HCT116 (cell line): Measurements from ENCODE around the gene PAX6. TPM values are rescaled to one million over a fixed set of nuclear protein-coding genes. Genes with fewer than 3 reads are reported as not detected.

Experiments used
- ATAC-seq: fragments of 200-7000 bp; cut with Tn5 transposase; 2 replicates; pipeline ENCODE4 v1.9.1; 2020; ENCODE audit warnings: mild to moderate bottlenecking, moderate library complexity
- BruUV-seq: library from RNA; stranded (reverse); fragments of 400-500 nt; replicated peaks from 2 replicates; lab custom pipeline; 2021; lab: Mats Ljungman, UMichigan
- CTCF ChIA-PET: fragments of 300-600 bp; sonication (Branson Sonifier 250); formaldehyde crosslinking; loops from one replicate; lab custom pipeline; 2021; ENCODE audit warnings: antibody characterized with exemption; lab: Charles Lee
- POLR2A ChIA-PET: fragments of 300-600, 350-600 bp; sonication (Branson Sonifier 250); formaldehyde crosslinking; loops from one replicate; lab custom pipeline; 2021; ENCODE audit warnings: antibody characterized with exemption; lab: Charles Lee
- RAD21 ChIA-PET, 2 experiments: fragments of 300-600 bp; sonication (Branson Sonifier 250); formaldehyde crosslinking; loops; one replicate each; lab custom pipeline; 2023; ENCODE audit warnings: low total read pairs in 2 of 2; ENCODE audit not compliant: uncharacterized antibody in 2 of 2, unreplicated experiment in 2 of 2, low non-redundant PET in 1 of 2; lab: Charles Lee
- DNase-seq: peaks from one replicate; pipeline ENCODE4 v3.0.0-alpha.2; 2010; ENCODE audit warnings: low read depth, low spot score
- H2AFZ ChIP-seq: fragments of 200-600 bp; shearing (Covaris generic), sonication (generic); 2 replicates; pipeline ENCODE4 v1.6.1; 2017; ENCODE audit warnings: low read depth, mixed run types, mixed read lengths, antibody characterized with exemption, low read length; ENCODE audit not compliant: poor library complexity, severe bottlenecking
- H3K27ac ChIP-seq: 2 replicates; pipeline ENCODE4 v1.5.1; 2012; ENCODE audit warnings: low read depth, low read length
- H3K27me3 ChIP-seq: fragments of 200-600 bp; sonication (generic); 2 replicates; pipeline ENCODE4 v1.6.1; 2016; ENCODE audit warnings: mixed run types, low read length, mixed read lengths; ENCODE audit not compliant: insufficient read depth
- H3K36me3 ChIP-seq, 2 experiments: fragments of 200-500 bp in 1 of 2; fragments of 200-600 bp in 1 of 2; sonication (Bioruptor generic) in 1 of 2; sonication (generic) in 1 of 2; 2 replicates each; pipeline versions ENCODE4 v1.5.1 to v1.6.1; 2014 to 2016; ENCODE audit warnings: low read length in 2 of 2, inconsistent platforms in 1 of 2, mixed read lengths in 1 of 2, mixed run types in 1 of 2; ENCODE audit not compliant: insufficient read depth in 2 of 2, control insufficient read depth in 1 of 2
- H3K4me1 ChIP-seq, 2 experiments: fragments of 200-600 bp in 1 of 2; sonication (generic) in 1 of 2; 2 replicates each; pipeline versions ENCODE4 v1.5.1 to v1.6.1; 2012 to 2017; ENCODE audit warnings: low read length in 2 of 2, inconsistent platforms in 1 of 2, mild to moderate bottlenecking in 1 of 2, mixed read lengths in 1 of 2, mixed run types in 1 of 2, moderate library complexity in 1 of 2; ENCODE audit not compliant: insufficient read depth in 2 of 2, control insufficient read depth in 1 of 2
- H3K4me2 ChIP-seq: fragments of 200-600 bp; sonication (generic); 2 replicates; pipeline ENCODE4 v1.6.1; 2017; ENCODE audit warnings: mixed run types, low read length, mixed read lengths
- H3K4me3 ChIP-seq, 2 experiments: fragments of 200-600 bp in 1 of 2; sonication (generic) in 1 of 2; replicated peaks in 1 of 2; 2 replicates each; pipeline ENCODE4 v1.5.1; 2011 to 2016; ENCODE audit warnings: low read length in 2 of 2, control low read depth in 1 of 2, low read depth in 1 of 2, mild to moderate bottlenecking in 1 of 2, mixed read lengths in 1 of 2, mixed run types in 1 of 2
- H3K79me2 ChIP-seq: fragments of 200-600 bp; sonication (generic); 2 replicates; pipeline ENCODE4 v1.6.1; 2017; ENCODE audit warnings: mild to moderate bottlenecking, mixed run types, low read length, moderate library complexity, mixed read lengths; ENCODE audit not compliant: insufficient read depth
- H3K9ac ChIP-seq: fragments of 200-600 bp; sonication (generic); 2 replicates; pipeline ENCODE4 v1.6.1; 2016; ENCODE audit warnings: low read length, mixed read lengths
- H3K9me2 ChIP-seq: fragments of 200-600 bp; sonication (generic), shearing (Covaris generic); 2 replicates; pipeline ENCODE4 v1.6.1; 2017; ENCODE audit warnings: mixed run types, mild to moderate bottlenecking, moderate library complexity; ENCODE audit not compliant: insufficient read depth
- H3K9me3 ChIP-seq, 2 experiments: fragments of 200-500 bp in 1 of 2; fragments of 200-600 bp in 1 of 2; sonication (Bioruptor generic) in 1 of 2; sonication (generic) in 1 of 2; 2 replicates each; pipeline ENCODE4 v1.6.1; 2014 to 2017; ENCODE audit warnings: low read length in 2 of 2, mixed read lengths in 2 of 2, inconsistent platforms in 1 of 2, low read depth in 1 of 2, mild to moderate bottlenecking in 1 of 2, mixed run types in 1 of 2, moderate library complexity in 1 of 2; ENCODE audit not compliant: control insufficient read depth in 1 of 2, insufficient read depth in 1 of 2
- H4K20me1 ChIP-seq: fragments of 200-600 bp; sonication (generic), shearing (Covaris generic); 2 replicates; pipeline ENCODE4 v1.6.1; 2017; ENCODE audit warnings: mixed run types, mild to moderate bottlenecking, moderate library complexity; ENCODE audit not compliant: insufficient read depth
- EZH2 ChIP-seq: fragments of 200-600 bp; sonication (generic); IDR thresholded peaks from 2 replicates; pipeline ENCODE4 v1.6.1; 2017; ENCODE audit warnings: antibody characterized with exemption, mixed run types
- REST ChIP-seq: IDR thresholded peaks from 2 replicates; pipeline ENCODE4 v1.6.1; 2012; ENCODE audit warnings: low read depth
- SRF ChIP-seq: IDR thresholded peaks from 2 replicates; pipeline ENCODE4 v1.6.1; 2012; ENCODE audit warnings: low read depth
- ZBTB33 ChIP-seq: IDR thresholded peaks from 2 replicates; pipeline ENCODE4 v1.6.1; 2011; ENCODE audit warnings: mild to moderate bottlenecking, low read length, moderate library complexity; ENCODE audit not compliant: insufficient replicate concordance; ENCODE audit errors: extremely low read depth
- ZNF274 ChIP-seq: fragments of 200-500 bp; sonication (Bioruptor generic); IDR thresholded peaks from 2 replicates; pipeline ENCODE4 v1.6.1; 2014; ENCODE audit warnings: mild to moderate bottlenecking, low read depth, low read length, inconsistent platforms
- intact Hi-C: fragments of 100-400 bp; cut with micrococcal nuclease; formaldehyde crosslinking; loops from 2 replicates; pipeline ENCODE4 v1.10.0; 2022
- total RNA-seq: library from RNA; stranded (reverse); gene quantifications from one replicate; pipeline ENCODE4 v1.2.1, GENCODE V29; 2021; ENCODE audit not compliant: unreplicated experiment

The PAX6 gene
- total RNA-seq, 1 experiment from 2014 or later = 5.3 TPM

GRCh38 chr11:31798554-31799434 lies 12.3 kb downstream of the PAX6 start (continued):
- TF ChIP-seq ZBTB33 = no peak
- no peak for TF ChIP-seq REST
- TF ChIP-seq ZNF274 = no peak

GRCh38 chr11:31798057-31798553 lies 13.0 kb downstream of the PAX6 start:
- RAD21 ChIA-PET = no interaction called here

More at GRCh38 chr11:31798057-31798553, 13.0 kb downstream of the PAX6 start:
- POLR2A ChIA-PET = no interaction called here
- Histone ChIP-seq H2AFZ (no peak overlapping the region), H3K4me3 (no peak overlapping the region), H3K27ac (no peak overlapping the region), H3K9me2 (no peaks in the 10 kb centered on the region), H4K20me1 (no peaks in the 10 kb centered on the region), H3K36me3 (no peaks in the 10 kb centered on the region; a peak in 1 of 4 replicates), H3K4me2 (no peak overlapping the region), H3K9ac (no peak overlapping the region), H3K4me1 (no peaks in the 10 kb centered on the region), H3K9me3 (no peaks in the 10 kb centered on the region), H3K27me3 (no peaks in the 10 kb centered on the region), H3K79me2 (no peaks in the 10 kb centered on the region)
- BruUV-seq = no TSS peak
- TF ChIP-seq SRF = no peak
- TF ChIP-seq EZH2 = no peak
- ATAC-seq = no peak
- intact Hi-C loops = no loop called here
- CTCF ChIA-PET = no interaction called here
- no peak for DNase-seq
